Measurements from ENCODE around the gene CAPSL.

Gene CAPSL

GRCh38 chr5:35974570-35974969, 36.1 kb upstream of the CAPSL start:
- H2AK5ac ChIP-seq (ENCODE audit: low read depth, low read length), result no peak overlapping the region
- H3K9me3 ChIP-seq (replicated peaks in 1 of 2; ENCODE audit: control insufficient read depth in 2 of 2, insufficient read depth in 1 of 2, low read depth in 1 of 2, low read length in 2 of 2), result no peaks in the 10 kb centered on the region
- H3K9ac ChIP-seq (ENCODE audit: low read depth, low read length, poor library complexity), result no peak overlapping the region
- no peaks in the 10 kb centered on the region for H3K36me3 ChIP-seq (replicated peaks in 1 of 2; ENCODE audit: control insufficient read depth in 2 of 2, insufficient read depth in 2 of 2, low read length in 2 of 2)
- no peak overlapping the region for H4K91ac ChIP-seq (ENCODE audit: low read depth, low read length, poor library complexity)
- no peak overlapping the region for H2BK15ac ChIP-seq (ENCODE audit: low read length)
- H3K27me3 ChIP-seq (ENCODE audit: control insufficient read depth in 3 of 3, insufficient read depth in 3 of 3, low read depth in 1 of 3, low read length in 3 of 3), result no peaks in the 10 kb centered on the region
- no peak for DNase-seq (ENCODE audit: low spot score)
- no peak overlapping the region for H3K4me2 ChIP-seq (ENCODE audit: insufficient read depth, low read length, poor library complexity, severe bottlenecking)
- no CpG with 5 or more reads among the region's 4 CpGs for WGBS, 2 donors (ENCODE audit: extremely low coverage in 2 of 2, insufficient read length in 2 of 2, insufficient replicate concordance in 1 of 2)
- H3K79me1 ChIP-seq (ENCODE audit: low read depth, low read length), result no peaks in the 10 kb centered on the region
- H3K4me1 ChIP-seq (ENCODE audit: control insufficient read depth in 2 of 2, insufficient read depth in 1 of 2, low read depth in 1 of 2, low read length in 2 of 2), result no peaks in the 10 kb centered on the region
- no peak overlapping the region for H3K27ac ChIP-seq (replicated peaks; ENCODE audit: low read length)
- H3K14ac ChIP-seq (ENCODE audit: low read length), result no peak overlapping the region
- H3K23ac ChIP-seq (ENCODE audit: low read depth, low read length, poor library complexity), result no peak overlapping the region
- no peak overlapping the region for H2BK5ac ChIP-seq (ENCODE audit: low read length)
- no peak overlapping the region for H2BK12ac ChIP-seq (ENCODE audit: low read length)
- H3K4me3 ChIP-seq (ENCODE audit: low read length in 2 of 2), result no peak overlapping the region
- H2AFZ ChIP-seq (ENCODE audit: low read length), result no peak overlapping the region
- H4K8ac ChIP-seq (ENCODE audit: low read depth, low read length), result no peak overlapping the region
- no peak overlapping the region for H2BK120ac ChIP-seq (ENCODE audit: low read depth, low read length)
- H3K4ac ChIP-seq (ENCODE audit: low read length), result no peak overlapping the region
- no peak overlapping the region for H3K18ac ChIP-seq (ENCODE audit: low read length)

DNA sequence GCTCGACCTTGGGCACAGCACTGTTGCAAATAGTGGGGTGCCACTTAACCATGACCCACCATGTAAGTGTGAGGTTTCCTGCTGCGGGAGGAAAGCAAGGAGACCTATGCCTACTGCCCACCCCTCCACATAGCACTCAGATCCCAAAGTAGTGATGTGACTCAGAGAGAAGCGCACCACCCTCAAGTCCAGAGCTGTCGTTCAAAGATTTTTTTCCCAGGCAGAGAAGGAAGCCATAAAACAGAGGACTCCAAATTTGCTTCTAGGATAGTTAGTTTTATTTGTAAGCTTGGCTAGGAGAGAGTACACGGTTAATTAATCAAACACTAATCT, 33.4 kb upstream of the CAPSL start:
- peak overlapping the region in 1 of 2 donors; percentile 22 for H3K4me3 ChIP-seq (ENCODE audit: low read length in 2 of 2)
- no peak overlapping the region for H3K23ac ChIP-seq (ENCODE audit: low read depth, low read length, poor library complexity)
- H3K4me1 ChIP-seq (ENCODE audit: control insufficient read depth in 2 of 2, insufficient read depth in 1 of 2, low read depth in 1 of 2, low read length in 2 of 2), result no peaks in the 10 kb centered on the region
- no peak overlapping the region for H3K14ac ChIP-seq (ENCODE audit: low read length)
- H3K27ac ChIP-seq (replicated peaks; ENCODE audit: low read length), result no peak overlapping the region
- no peak overlapping the region for H3K18ac ChIP-seq (ENCODE audit: low read length)
- no peak overlapping the region for H2AFZ ChIP-seq (ENCODE audit: low read length)
- no peak overlapping the region for H2BK5ac ChIP-seq (ENCODE audit: low read length)
- no peak overlapping the region for H3K4ac ChIP-seq (ENCODE audit: low read length)
- no peak for DNase-seq (ENCODE audit: low spot score)
- no peak overlapping the region for H3K9ac ChIP-seq (ENCODE audit: low read depth, low read length, poor library complexity)
- no peak overlapping the region for H2AK5ac ChIP-seq (ENCODE audit: low read depth, low read length)
- no peak overlapping the region for H2BK120ac ChIP-seq (ENCODE audit: low read depth, low read length)
- no peaks in the 10 kb centered on the region for H3K36me3 ChIP-seq (replicated peaks in 1 of 2; ENCODE audit: control insufficient read depth in 2 of 2, insufficient read depth in 2 of 2, low read length in 2 of 2)
- H4K91ac ChIP-seq (ENCODE audit: low read depth, low read length, poor library complexity), result no peak overlapping the region
- no peaks in the 10 kb centered on the region for H3K79me1 ChIP-seq (ENCODE audit: low read depth, low read length)
- no peak overlapping the region for H2BK15ac ChIP-seq (ENCODE audit: low read length)
- no peaks in the 10 kb centered on the region for H3K9me3 ChIP-seq (replicated peaks in 1 of 2; ENCODE audit: control insufficient read depth in 2 of 2, insufficient read depth in 1 of 2, low read depth in 1 of 2, low read length in 2 of 2)
- no peak overlapping the region for H3K4me2 ChIP-seq (ENCODE audit: insufficient read depth, low read length, poor library complexity, severe bottlenecking)
- no CpG with 5 or more reads among the region's 5 CpGs for WGBS, 2 donors (ENCODE audit: extremely low coverage in 2 of 2, insufficient read length in 2 of 2, insufficient replicate concordance in 1 of 2)
- H3K27me3 ChIP-seq (ENCODE audit: control insufficient read depth in 3 of 3, insufficient read depth in 3 of 3, low read depth in 1 of 3, low read length in 3 of 3), result no peaks in the 10 kb centered on the region
- H2BK12ac ChIP-seq (ENCODE audit: low read length), result no peak overlapping the region
- H4K8ac ChIP-seq (ENCODE audit: low read depth, low read length), result no peak overlapping the region

- Histone ChIP-seq H3K14ac (ENCODE audit: low read length) (no peak overlapping the region), H2AK5ac (ENCODE audit: low read depth, low read length) (no peak overlapping the region), H3K4me2 (ENCODE audit: insufficient read depth, low read length, poor library complexity, severe bottlenecking) (no peak overlapping the region), H3K4me1 (ENCODE audit: control insufficient read depth in 2 of 2, insufficient read depth in 1 of 2, low read depth in 1 of 2, low read length in 2 of 2) (no peaks in the 10 kb centered on the region), H3K4ac (ENCODE audit: low read length) (no peak overlapping the region), H3K9ac (ENCODE audit: low read depth, low read length, poor library complexity) (no peak overlapping the region), H2BK5ac (ENCODE audit: low read length) (no peak overlapping the region), H4K8ac (ENCODE audit: low read depth, low read length) (no peak overlapping the region), H2BK15ac (ENCODE audit: low read length) (no peak overlapping the region), H3K18ac (ENCODE audit: low read length) (no peak overlapping the region), H3K9me3 (replicated peaks in 1 of 2; ENCODE audit: control insufficient read depth in 2 of 2, insufficient read depth in 1 of 2, low read depth in 1 of 2, low read length in 2 of 2) (no peaks in the 10 kb centered on the region), H3K23ac (ENCODE audit: low read depth, low read length, poor library complexity) (no peak overlapping the region), H4K91ac (ENCODE audit: low read depth, low read length, poor library complexity) (no peak overlapping the region), H3K79me1 (ENCODE audit: low read depth, low read length) (no peaks in the 10 kb centered on the region), H3K4me3 (ENCODE audit: low read length in 2 of 2) (no peak overlapping the region), H3K27me3 (ENCODE audit: control insufficient read depth in 3 of 3, insufficient read depth in 3 of 3, low read depth in 1 of 3, low read length in 3 of 3) (no peaks in the 10 kb centered on the region), H3K36me3 (replicated peaks in 1 of 2; ENCODE audit: control insufficient read depth in 2 of 2, insufficient read depth in 2 of 2, low read length in 2 of 2) (no peaks in the 10 kb centered on the region), H3K27ac (replicated peaks; ENCODE audit: low read length) (no peak overlapping the region), H2AFZ (ENCODE audit: low read length) (no peak overlapping the region), H2BK12ac (ENCODE audit: low read length) (no peak overlapping the region), H2BK120ac (ENCODE audit: low read depth, low read length) (no peak overlapping the region)
- WGBS, 2 donors (ENCODE audit: extremely low coverage in 2 of 2, insufficient read length in 2 of 2, insufficient replicate concordance in 1 of 2), result no CpG with 5 or more reads among the region's 4 CpGs
- DNase-seq (ENCODE audit: low spot score), result no peak
These were observed 32.9 kb upstream of the CAPSL start for GRCh38 chr5:35971186-35971877.

DNA sequence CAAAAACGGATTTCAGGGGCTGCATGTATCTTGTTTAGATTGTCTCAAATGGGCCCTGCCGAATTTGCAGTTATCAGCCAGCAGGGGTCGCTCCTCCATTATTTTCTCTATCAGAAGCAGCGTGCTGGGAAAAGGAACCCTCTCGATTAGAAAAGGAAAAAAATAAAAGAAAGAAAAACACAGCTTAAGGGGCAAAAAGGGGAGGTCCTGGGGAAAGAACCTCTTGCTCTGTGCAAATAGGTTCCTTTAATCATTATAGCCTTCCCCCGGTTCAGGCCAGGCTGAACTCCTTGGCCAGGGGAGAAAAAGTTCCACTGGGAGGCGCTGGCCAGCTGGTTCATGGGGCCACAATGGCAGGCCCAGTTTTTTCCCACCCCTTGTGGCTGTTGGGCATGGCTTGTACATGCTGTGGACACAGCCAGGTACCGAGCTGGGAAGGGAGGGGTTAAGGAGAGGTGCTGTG, 25.0 kb upstream of the CAPSL start:
- H2BK5ac ChIP-seq (ENCODE audit: low read length), result no peak overlapping the region
- H3K4ac ChIP-seq (ENCODE audit: low read length), result no peak overlapping the region
- H3K4me1 ChIP-seq (ENCODE audit: control insufficient read depth in 2 of 2, insufficient read depth in 1 of 2, low read depth in 1 of 2, low read length in 2 of 2), result no peaks in the 10 kb centered on the region
- H2BK15ac ChIP-seq (ENCODE audit: low read length), result no peak overlapping the region
- no peak overlapping the region for H3K14ac ChIP-seq (ENCODE audit: low read length)
- no peak overlapping the region for H2BK12ac ChIP-seq (ENCODE audit: low read length)
- no peak overlapping the region for H3K27ac ChIP-seq (replicated peaks; ENCODE audit: low read length)
- H4K8ac ChIP-seq (ENCODE audit: low read depth, low read length), result no peak overlapping the region
- H3K79me1 ChIP-seq (ENCODE audit: low read depth, low read length), result no peaks in the 10 kb centered on the region
- DNase-seq (ENCODE audit: low spot score), result no peak
- no peak overlapping the region for H3K23ac ChIP-seq (ENCODE audit: low read depth, low read length, poor library complexity)
- H3K27me3 ChIP-seq (ENCODE audit: control insufficient read depth in 3 of 3, insufficient read depth in 3 of 3, low read depth in 1 of 3, low read length in 3 of 3), result no peaks in the 10 kb centered on the region
- no peak overlapping the region for H2BK120ac ChIP-seq (ENCODE audit: low read depth, low read length)
- H3K9ac ChIP-seq (ENCODE audit: low read depth, low read length, poor library complexity), result no peak overlapping the region
- H2AFZ ChIP-seq (ENCODE audit: low read length), result peak overlapping the region; percentile 51
- peaks cover 0 to 8% of the 10 kb centered on the region in 2 donors for H3K9me3 ChIP-seq (replicated peaks in 1 of 2; ENCODE audit: control insufficient read depth in 2 of 2, insufficient read depth in 1 of 2, low read depth in 1 of 2, low read length in 2 of 2)
- no peaks in the 10 kb centered on the region for H3K36me3 ChIP-seq (replicated peaks in 1 of 2; ENCODE audit: control insufficient read depth in 2 of 2, insufficient read depth in 2 of 2, low read length in 2 of 2)
- no peak overlapping the region for H3K4me2 ChIP-seq (ENCODE audit: insufficient read depth, low read length, poor library complexity, severe bottlenecking)
- WGBS, 2 donors (ENCODE audit: extremely low coverage in 2 of 2, insufficient read length in 2 of 2, insufficient replicate concordance in 1 of 2), result no CpG with 5 or more reads among the region's 8 CpGs
- H3K18ac ChIP-seq (ENCODE audit: low read length), result no peak overlapping the region
- H4K91ac ChIP-seq (ENCODE audit: low read depth, low read length, poor library complexity), result no peak overlapping the region
- no peak overlapping the region for H3K4me3 ChIP-seq (ENCODE audit: low read length in 2 of 2)
- H2AK5ac ChIP-seq (ENCODE audit: low read depth, low read length), result no peak overlapping the region
